ENCODE data around the gene COL19A1.

- TF ChIP-seq POLR2A (IDR thresholded peaks at IDR 0.05) (no peak), CTCF (IDR thresholded peaks at IDR 0.05) (no peak)
Measured at GRCh38 chr6:70225055-70225454, 358.7 kb downstream of the COL19A1 start.
